H9 (cell line): ENCODE measurements around the gene ARHGEF16. TPM values are rescaled to one million over a fixed set of nuclear protein-coding genes. Genes with fewer than 3 reads are reported as not detected.

Source experiments
- DNase-seq: peaks from one replicate; pipeline ENCODE4 v3.0.0-alpha.2; 2017
- H2AFZ ChIP-seq: one replicate; pipeline ENCODE4 v1.6.1; 2013; ENCODE audit warnings: mild to moderate bottlenecking, low read length, control low read depth, moderate library complexity
- H2AK5ac ChIP-seq: 2 replicates; pipeline ENCODE4 v1.6.1; 2013; ENCODE audit warnings: low read length, control low read depth, mixed read lengths; ENCODE audit not compliant: insufficient read length
- H2BK120ac ChIP-seq: one replicate; pipeline ENCODE4 v1.6.1; 2013; ENCODE audit warnings: low read depth, mild to moderate bottlenecking, low read length, control low read depth, inconsistent platforms; ENCODE audit not compliant: poor library complexity, severe bottlenecking
- H2BK12ac ChIP-seq: 2 replicates; pipeline ENCODE4 v1.6.1; 2013; ENCODE audit warnings: low read length, control low read depth, mixed read lengths, low read depth; ENCODE audit not compliant: insufficient read length
- H2BK15ac ChIP-seq: 2 replicates; pipeline ENCODE4 v1.6.1; 2013; ENCODE audit warnings: low read depth, low read length, control low read depth
- H2BK20ac ChIP-seq: one replicate; pipeline ENCODE4 v1.6.1; 2013; ENCODE audit warnings: low read depth, mild to moderate bottlenecking, low read length, control low read depth, inconsistent platforms; ENCODE audit not compliant: poor library complexity, severe bottlenecking
- H2BK5ac ChIP-seq: 2 replicates; pipeline ENCODE4 v1.6.1; 2013; ENCODE audit warnings: low read length, control low read depth, mixed read lengths; ENCODE audit not compliant: insufficient read length
- H3K14ac ChIP-seq: 2 replicates; pipeline ENCODE4 v1.6.1; 2013; ENCODE audit warnings: low read length, control low read depth; ENCODE audit not compliant: insufficient read depth
- H3K18ac ChIP-seq: 2 replicates; pipeline ENCODE4 v1.6.1; 2013; ENCODE audit warnings: low read depth, mild to moderate bottlenecking, mixed read lengths, low read length, control low read depth; ENCODE audit not compliant: insufficient read length
- H3K23ac ChIP-seq: 2 replicates; pipeline ENCODE4 v1.6.1; 2013; ENCODE audit warnings: low read length, control low read depth, mixed read lengths, low read depth; ENCODE audit not compliant: insufficient read length
- H3K23me2 ChIP-seq: 2 replicates; pipeline ENCODE4 v1.6.1; 2013; ENCODE audit warnings: low read depth, mild to moderate bottlenecking, mixed read lengths, low read length, control low read depth; ENCODE audit not compliant: insufficient read length, poor library complexity, severe bottlenecking
- H3K27ac ChIP-seq: 2 replicates; pipeline ENCODE4 v1.5.1; 2013; ENCODE audit warnings: low read length, control low read depth, mixed read lengths, low read depth; ENCODE audit not compliant: insufficient read length
- H3K27me3 ChIP-seq: 2 replicates; pipeline ENCODE4 v1.6.1; 2013; ENCODE audit warnings: low read length, control low read depth, inconsistent platforms; ENCODE audit not compliant: insufficient read depth
- H3K4ac ChIP-seq: 2 replicates; pipeline ENCODE4 v1.6.1; 2013; ENCODE audit warnings: low read depth, mild to moderate bottlenecking, control low read depth, inconsistent platforms, low read length, moderate library complexity
- H3K4me1 ChIP-seq: 2 replicates; pipeline ENCODE4 v1.6.1; 2013; ENCODE audit warnings: low read length, control low read depth, inconsistent platforms; ENCODE audit not compliant: insufficient read depth
- H3K4me2 ChIP-seq: 2 replicates; pipeline ENCODE4 v1.6.1; 2013; ENCODE audit warnings: low read length, control low read depth, mixed read lengths; ENCODE audit not compliant: insufficient read length, insufficient read depth
- H3K56ac ChIP-seq: 2 replicates; pipeline ENCODE4 v1.6.1; 2013; ENCODE audit warnings: low read depth, mild to moderate bottlenecking, mixed read lengths, low read length, control low read depth; ENCODE audit not compliant: insufficient read length
- H3K79me1 ChIP-seq: 2 replicates; pipeline ENCODE4 v1.6.1; 2013; ENCODE audit warnings: low read depth, mild to moderate bottlenecking, moderate library complexity, low read length, control low read depth, inconsistent platforms; ENCODE audit not compliant: insufficient read depth, poor library complexity, severe bottlenecking
- H3K79me2 ChIP-seq: 2 replicates; pipeline ENCODE4 v1.6.1; 2013; ENCODE audit warnings: low read length, control low read depth, inconsistent platforms; ENCODE audit not compliant: insufficient read depth
- H3K9ac ChIP-seq: 2 replicates; pipeline ENCODE4 v1.6.1; 2013; ENCODE audit warnings: low read length, control low read depth, mixed read lengths; ENCODE audit not compliant: insufficient read length; ENCODE audit errors: extremely low read depth
- H3K9me3 ChIP-seq: one replicate; pipeline ENCODE4 v1.6.1; 2013; ENCODE audit warnings: low read depth, low read length, inconsistent platforms; ENCODE audit not compliant: control insufficient read depth
- H3T11ph ChIP-seq: one replicate; pipeline ENCODE4 v1.6.1; 2013; ENCODE audit warnings: mild to moderate bottlenecking, low read length, control low read depth, inconsistent platforms
- H4K20me1 ChIP-seq: one replicate; pipeline ENCODE4 v1.6.1; 2013; ENCODE audit not compliant: control insufficient read depth, insufficient read length, insufficient read depth
- H4K5ac ChIP-seq: 2 replicates; pipeline ENCODE4 v1.6.1; 2013; ENCODE audit warnings: low read depth, mild to moderate bottlenecking, mixed read lengths, low read length, control low read depth; ENCODE audit not compliant: insufficient read length
- H4K8ac ChIP-seq: replicated peaks from 2 replicates; pipeline ENCODE4 v1.6.1; 2013; ENCODE audit warnings: low read length, control low read depth, mixed read lengths, low read depth; ENCODE audit not compliant: insufficient read length
- H4K91ac ChIP-seq: 2 replicates; pipeline ENCODE4 v1.6.1; 2013; ENCODE audit warnings: low read depth, mild to moderate bottlenecking, moderate library complexity, mixed read lengths, low read length, control low read depth; ENCODE audit not compliant: insufficient read length
- H3K27ac Mint-ChIP-seq, 3 experiments: 2 replicates in 2 of 3; 3 replicates in 1 of 3; pipeline ENCODE4 v1.8.0; 2020 to 2021; ENCODE audit warnings: mixed read lengths in 3 of 3, mild to moderate bottlenecking in 1 of 3, moderate library complexity in 1 of 3
- H3K27me3 Mint-ChIP-seq: 2 replicates; pipeline ENCODE4 v1.8.0; 2021; ENCODE audit warnings: low read depth, mild to moderate bottlenecking, moderate library complexity, mixed read lengths
- H3K36me3 Mint-ChIP-seq, 3 experiments: 2 replicates in 2 of 3; 3 replicates in 1 of 3; pipeline ENCODE4 v1.8.0; 2020 to 2021; ENCODE audit warnings: low read depth in 3 of 3, mixed read lengths in 3 of 3; ENCODE audit not compliant: insufficient read depth in 1 of 3
- H3K4me1 Mint-ChIP-seq, 2 experiments: 2 replicates each; pipeline ENCODE4 v1.8.0; 2020; ENCODE audit warnings: mixed read lengths in 2 of 2
- H3K4me3 Mint-ChIP-seq, 2 experiments: 2 replicates in 1 of 2; 3 replicates in 1 of 2; pipeline ENCODE4 v1.8.0; 2020 to 2021; ENCODE audit warnings: mild to moderate bottlenecking in 2 of 2, mixed read lengths in 2 of 2, moderate library complexity in 1 of 2
- H3K9me3 Mint-ChIP-seq, 2 experiments: 2 replicates in 1 of 2; 3 replicates in 1 of 2; pipeline ENCODE4 v1.8.0; 2020; ENCODE audit warnings: mild to moderate bottlenecking in 2 of 2, mixed read lengths in 2 of 2, moderate library complexity in 1 of 2
- WGBS: extraction: QIAGEN DNeasy Blood & Tissue Kit; methylation state at CpG from one replicate; pipeline ENCODE4 v1.1.7; 2013; ENCODE audit warnings: missing lambda C conversion rate, low lambda C conversion rate, mixed read lengths; ENCODE audit not compliant: insufficient read length; ENCODE audit errors: extremely low coverage; 5-methylcytosine and 5-hydroxymethylcytosine counted together
- total RNA-seq: library from RNA; stranded (reverse); gene quantifications from 2 replicates; pipeline ENCODE4 v1.2.1, GENCODE V29; 2021
- TF ChIP-seq, protein P1 (sequence below): fragments of 200-600 bp; sonication (generic); conservative IDR thresholded peaks from 3 replicates; pipeline ENCODE4 v1.8.0; 2021; ENCODE audit warnings: antibody characterized with exemption, mild to moderate bottlenecking

ARHGEF16 gene
- total RNA-seq, 1 experiment from 2014 or later = 48.5 TPM

DNA sequence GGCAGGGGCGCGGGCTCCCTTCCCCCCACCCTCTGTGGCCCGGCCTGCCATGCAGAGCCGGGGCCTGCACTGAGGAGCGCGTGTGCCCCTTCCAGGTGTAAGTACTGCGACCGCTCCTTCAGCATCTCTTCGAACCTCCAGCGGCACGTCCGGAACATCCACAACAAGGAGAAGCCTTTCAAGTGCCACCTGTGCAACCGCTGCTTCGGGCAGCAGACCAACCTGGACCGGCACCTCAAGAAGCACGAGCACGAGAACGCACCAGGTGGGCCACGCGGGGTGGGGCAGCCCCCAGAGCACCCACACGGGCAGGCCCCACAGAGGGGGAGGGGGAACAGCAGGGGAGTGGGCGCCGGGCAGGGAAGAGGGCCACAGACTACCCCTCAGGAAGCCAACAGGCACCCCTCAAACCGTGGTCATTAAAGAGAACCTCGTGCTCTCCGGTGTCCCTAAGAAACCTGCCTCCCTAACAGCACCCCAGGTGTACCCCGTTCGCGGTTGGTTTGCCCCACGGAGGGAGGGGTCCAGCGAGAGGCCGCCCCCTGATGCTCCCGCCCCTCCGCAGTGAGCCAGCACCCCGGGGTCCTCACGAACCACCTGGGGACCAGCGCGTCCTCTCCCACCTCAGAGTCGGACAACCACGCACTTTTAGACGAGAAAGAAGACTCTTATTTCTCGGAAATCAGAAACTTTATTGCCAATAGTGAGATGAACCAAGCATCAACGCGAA lies 28.8 kb upstream of the ARHGEF16 start:
- Histone ChIP-seq H3K14ac (no peak overlapping the region), H2BK20ac (no peak overlapping the region), H3K23ac (no peak overlapping the region), H3K4me2 (no peak overlapping the region), H3K27ac (no peak overlapping the region), H3K79me1 (no peaks in the 10 kb centered on the region), H4K5ac (no peak overlapping the region), H3K27me3 (no peaks in the 10 kb centered on the region), H3K9ac (no peak overlapping the region), H3K4me1 (no peaks in the 10 kb centered on the region), H2BK15ac (no peak overlapping the region), H3K4ac (no peak overlapping the region), H4K8ac (no peak overlapping the region), H2BK12ac (no peak overlapping the region), H3K23me2 (no peaks in the 10 kb centered on the region), H2AFZ (no peak overlapping the region), H3K9me3 (no peaks in the 10 kb centered on the region), H4K91ac (no peak overlapping the region), H4K20me1 (no peaks in the 10 kb centered on the region), H2BK5ac (no peak overlapping the region), H3K79me2 (no peaks in the 10 kb centered on the region), H2BK120ac (no peak overlapping the region), H3K56ac (no peak overlapping the region), H2AK5ac (no peak overlapping the region), H3T11ph (no peak overlapping the region), H3K18ac (no peak overlapping the region)
- Mint-ChIP-seq H3K27ac (no peak overlapping the region), H3K9me3 (no peaks in the 10 kb centered on the region; a peak in 1 of 5 replicates), H3K36me3 (0 out of 7 replicates have a peak, but pooled peaks cover 0 to 2% (median 0%) of the 10 kb centered on the region in 3 experiments), H3K4me3 (no peak overlapping the region), H3K4me1 (peaks cover 0 to under 1% of the 10 kb centered on the region in 2 experiments; a peak in 3 of 4 replicates), H3K27me3 (peaks cover 4% of the 10 kb centered on the region)
- TF ChIP-seq, protein P1, sequence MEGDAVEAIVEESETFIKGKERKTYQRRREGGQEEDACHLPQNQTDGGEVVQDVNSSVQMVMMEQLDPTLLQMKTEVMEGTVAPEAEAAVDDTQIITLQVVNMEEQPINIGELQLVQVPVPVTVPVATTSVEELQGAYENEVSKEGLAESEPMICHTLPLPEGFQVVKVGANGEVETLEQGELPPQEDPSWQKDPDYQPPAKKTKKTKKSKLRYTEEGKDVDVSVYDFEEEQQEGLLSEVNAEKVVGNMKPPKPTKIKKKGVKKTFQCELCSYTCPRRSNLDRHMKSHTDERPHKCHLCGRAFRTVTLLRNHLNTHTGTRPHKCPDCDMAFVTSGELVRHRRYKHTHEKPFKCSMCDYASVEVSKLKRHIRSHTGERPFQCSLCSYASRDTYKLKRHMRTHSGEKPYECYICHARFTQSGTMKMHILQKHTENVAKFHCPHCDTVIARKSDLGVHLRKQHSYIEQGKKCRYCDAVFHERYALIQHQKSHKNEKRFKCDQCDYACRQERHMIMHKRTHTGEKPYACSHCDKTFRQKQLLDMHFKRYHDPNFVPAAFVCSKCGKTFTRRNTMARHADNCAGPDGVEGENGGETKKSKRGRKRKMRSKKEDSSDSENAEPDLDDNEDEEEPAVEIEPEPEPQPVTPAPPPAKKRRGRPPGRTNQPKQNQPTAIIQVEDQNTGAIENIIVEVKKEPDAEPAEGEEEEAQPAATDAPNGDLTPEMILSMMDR = no peak
- WGBS = no CpG with 5 or more reads among the region's 44 CpGs
- no peak for DNase-seq
